Spleen (tissue), 7 donors: ENCODE results near the gene RAB40B.

Source experiments
- CTCF ChIP-seq, 11 experiments: fragments of 200-600 bp in 7 of 11; fragments of 450-650 bp in 4 of 11; sonication (generic) in 4 of 11; IDR thresholded peaks in 8 of 11; conservative IDR thresholded peaks in 3 of 11; 1 replicate in 7 of 11; 2 replicates in 4 of 11; pipeline versions ENCODE4 v1.4.0 to v1.8.0; 2016 to 2021; ENCODE audit warnings: antibody characterized with exemption in 11 of 11, inconsistent platforms in 4 of 11, mild to moderate bottlenecking in 1 of 11
- POLR2A ChIP-seq, 3 donors: fragments of 450-650 bp; IDR thresholded peaks; one replicate each; pipeline ENCODE4 v1.5.1; 2017; ENCODE audit warnings: antibody characterized with exemption in 3 of 3, mild to moderate bottlenecking in 1 of 3
- POLR2AphosphoS5 ChIP-seq, 3 donors: sonication (generic); formaldehyde crosslinking; IDR thresholded peaks; one replicate each; pipeline ENCODE4 v1.5.1; 2017; ENCODE audit warnings: antibody characterized with exemption in 3 of 3
- donor health status: DM: no; HTN: no; CAD: no; lungs with moderate emphysema.
- donor health status: DM: no; HTN: no; CAD: no.
- donor health status: DM: no; HTN: no; CAD: no.

DNA sequence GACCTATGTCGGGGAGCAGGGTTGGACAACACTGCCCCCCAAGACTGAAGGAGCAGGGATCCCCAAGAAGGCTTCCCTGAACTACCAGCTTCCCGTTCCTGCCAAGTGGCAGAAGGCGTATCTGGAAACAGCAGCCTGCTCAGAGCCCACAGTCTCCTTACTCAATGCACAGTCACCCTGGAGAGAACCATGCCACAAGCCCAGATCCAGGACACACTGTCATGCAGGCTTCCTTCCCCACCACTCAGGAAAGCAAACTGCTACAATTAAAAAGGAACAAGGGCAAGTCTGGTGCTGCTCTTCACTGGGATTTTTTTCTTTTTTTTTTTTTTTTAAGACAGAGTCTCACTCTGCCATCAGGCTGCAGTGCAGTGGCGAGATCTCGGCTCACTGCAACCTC, 58.5 kb downstream of the RAB40B start:
- TF ChIP-seq POLR2AphosphoS5 (IDR thresholded peaks at IDR 0.05): no peak
- no peak for TF ChIP-seq CTCF (IDR thresholded peaks at IDR 0.05 in 8 of 11, conservative IDR thresholded peaks at IDR 0.05 in 3 of 11)
- TF ChIP-seq POLR2A (IDR thresholded peaks at IDR 0.05): no peak
